Measurements from ENCODE around the gene MYEOV. TPM values are rescaled to one million over a fixed set of nuclear protein-coding genes. Genes with fewer than 3 reads are reported as not detected.
A peak's percentile ranks its signal among the peaks of the same experiment; 100 is the strongest.

The MYEOV gene
- total RNA-seq, 2 donors from 2014 or later: 0.12 TPM; not detected in 1

DNA sequence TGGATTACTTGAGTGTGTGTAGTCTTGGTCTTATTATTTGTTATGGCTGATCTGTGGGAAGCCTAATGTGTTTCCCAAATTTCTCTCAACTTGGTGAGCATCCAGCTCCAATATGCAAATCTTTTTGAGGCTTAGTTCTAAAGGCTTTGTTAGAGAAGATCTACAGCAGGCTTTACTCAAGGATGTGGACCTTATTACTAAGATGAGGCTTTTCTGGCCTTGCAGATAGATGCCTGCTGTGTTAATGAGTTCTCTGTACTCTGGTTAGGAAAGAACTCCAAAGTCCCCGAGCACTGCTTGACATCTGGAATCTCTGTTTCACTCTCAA, 24.1 kb downstream of the MYEOV start:
- peaks cover 0 to 13% of the 10 kb centered on the region in 2 donors for H3K9me3 ChIP-seq
- H3K4me3 ChIP-seq: no peak overlapping the region
- H3K27me3 ChIP-seq: no peaks in the 10 kb centered on the region
- H3K36me3 ChIP-seq: no peaks in the 10 kb centered on the region
- DNase-seq (ENCODE audit: low spot score): no peak
- TF ChIP-seq, protein P1, sequence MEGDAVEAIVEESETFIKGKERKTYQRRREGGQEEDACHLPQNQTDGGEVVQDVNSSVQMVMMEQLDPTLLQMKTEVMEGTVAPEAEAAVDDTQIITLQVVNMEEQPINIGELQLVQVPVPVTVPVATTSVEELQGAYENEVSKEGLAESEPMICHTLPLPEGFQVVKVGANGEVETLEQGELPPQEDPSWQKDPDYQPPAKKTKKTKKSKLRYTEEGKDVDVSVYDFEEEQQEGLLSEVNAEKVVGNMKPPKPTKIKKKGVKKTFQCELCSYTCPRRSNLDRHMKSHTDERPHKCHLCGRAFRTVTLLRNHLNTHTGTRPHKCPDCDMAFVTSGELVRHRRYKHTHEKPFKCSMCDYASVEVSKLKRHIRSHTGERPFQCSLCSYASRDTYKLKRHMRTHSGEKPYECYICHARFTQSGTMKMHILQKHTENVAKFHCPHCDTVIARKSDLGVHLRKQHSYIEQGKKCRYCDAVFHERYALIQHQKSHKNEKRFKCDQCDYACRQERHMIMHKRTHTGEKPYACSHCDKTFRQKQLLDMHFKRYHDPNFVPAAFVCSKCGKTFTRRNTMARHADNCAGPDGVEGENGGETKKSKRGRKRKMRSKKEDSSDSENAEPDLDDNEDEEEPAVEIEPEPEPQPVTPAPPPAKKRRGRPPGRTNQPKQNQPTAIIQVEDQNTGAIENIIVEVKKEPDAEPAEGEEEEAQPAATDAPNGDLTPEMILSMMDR (IDR thresholded peaks at IDR 0.05): no peak
- H3K4me1 ChIP-seq: peaks cover 0 to 4% of the 10 kb centered on the region in 2 donors
- peak overlapping the region in 1 of 2 donors; percentile 42 for H3K27ac ChIP-seq

DNA sequence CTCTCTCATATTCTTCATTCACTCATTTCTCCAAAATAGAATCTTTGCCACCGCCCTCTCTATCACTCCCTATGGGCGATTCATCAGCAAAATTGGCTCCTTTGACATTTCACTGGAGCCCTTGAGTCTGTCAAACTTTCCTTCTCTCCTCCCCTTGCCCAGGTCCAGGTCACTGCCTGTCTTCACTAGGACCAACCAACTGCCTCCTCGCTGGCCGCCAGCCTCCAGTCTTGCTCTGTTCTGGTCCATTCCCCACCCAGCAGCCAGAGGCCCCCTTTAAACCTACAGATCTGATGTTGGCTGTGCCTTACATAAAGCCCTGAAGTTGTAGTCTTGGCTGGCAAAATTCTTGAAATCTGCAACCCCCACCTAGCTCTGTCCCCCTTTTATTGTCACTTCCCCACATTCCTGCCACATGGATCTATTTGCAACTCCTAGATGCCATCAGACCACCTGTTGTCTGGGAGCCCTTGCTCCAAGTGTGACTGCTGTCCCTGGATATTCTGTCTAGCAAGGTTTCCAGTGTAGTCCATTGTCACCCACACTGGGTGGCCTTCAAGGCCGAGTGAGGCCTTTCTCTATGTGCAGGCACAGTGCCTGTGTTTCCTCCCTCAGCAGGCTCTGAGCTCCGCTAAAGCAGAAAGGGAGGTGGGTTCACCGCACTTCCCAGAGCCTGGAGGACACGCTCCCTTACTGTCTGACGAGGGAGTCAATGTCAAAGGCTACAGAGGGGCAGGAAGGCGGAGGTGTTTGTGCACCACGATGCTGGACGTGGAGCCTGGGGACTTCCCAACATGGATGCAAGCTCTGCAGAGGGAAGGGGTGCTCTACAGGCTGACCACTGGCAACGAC, 25.5 kb downstream of the MYEOV start:
- Histone ChIP-seq H3K36me3 (no peaks in the 10 kb centered on the region), H3K27me3 (no peaks in the 10 kb centered on the region), H3K27ac (no peak overlapping the region), H3K4me1 (no peaks in the 10 kb centered on the region), H3K9me3 (peaks cover 0 to 13% of the 10 kb centered on the region in 2 donors), H3K4me3 (no peak overlapping the region)
- DNase-seq (ENCODE audit: low spot score): no peak
- TF ChIP-seq, protein P1 (IDR thresholded peaks at IDR 0.05): no peak

DNA sequence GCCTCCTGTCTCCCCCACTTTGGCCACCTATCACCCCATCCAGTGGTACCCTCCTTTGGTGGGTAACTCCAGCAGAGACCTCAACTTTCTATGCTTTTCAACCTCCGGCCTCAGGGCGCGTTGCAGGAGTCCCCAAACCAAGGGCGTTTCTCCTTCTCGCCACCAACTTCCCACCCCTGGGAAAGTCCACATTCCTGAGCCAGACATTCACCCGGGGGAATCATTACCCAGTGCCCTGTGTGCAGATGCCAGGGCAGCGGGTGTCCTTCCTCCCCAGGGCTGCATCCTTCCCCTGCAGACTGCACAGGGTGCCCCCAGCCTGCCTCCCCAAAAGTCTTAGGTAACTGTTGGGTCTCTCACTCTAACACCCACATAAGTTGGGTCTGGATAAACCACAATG, 26.4 kb downstream of the MYEOV start:
- H3K4me1 ChIP-seq: no peaks in the 10 kb centered on the region
- DNase-seq (ENCODE audit: low spot score): no peak
- no peak overlapping the region for H3K4me3 ChIP-seq
- H3K27me3 ChIP-seq: no peaks in the 10 kb centered on the region
- H3K36me3 ChIP-seq: no peaks in the 10 kb centered on the region
- TF ChIP-seq, protein P1 (IDR thresholded peaks at IDR 0.05): no peak
- no peak overlapping the region for H3K27ac ChIP-seq
- peaks cover 0 to 13% of the 10 kb centered on the region in 2 donors for H3K9me3 ChIP-seq

DNA sequence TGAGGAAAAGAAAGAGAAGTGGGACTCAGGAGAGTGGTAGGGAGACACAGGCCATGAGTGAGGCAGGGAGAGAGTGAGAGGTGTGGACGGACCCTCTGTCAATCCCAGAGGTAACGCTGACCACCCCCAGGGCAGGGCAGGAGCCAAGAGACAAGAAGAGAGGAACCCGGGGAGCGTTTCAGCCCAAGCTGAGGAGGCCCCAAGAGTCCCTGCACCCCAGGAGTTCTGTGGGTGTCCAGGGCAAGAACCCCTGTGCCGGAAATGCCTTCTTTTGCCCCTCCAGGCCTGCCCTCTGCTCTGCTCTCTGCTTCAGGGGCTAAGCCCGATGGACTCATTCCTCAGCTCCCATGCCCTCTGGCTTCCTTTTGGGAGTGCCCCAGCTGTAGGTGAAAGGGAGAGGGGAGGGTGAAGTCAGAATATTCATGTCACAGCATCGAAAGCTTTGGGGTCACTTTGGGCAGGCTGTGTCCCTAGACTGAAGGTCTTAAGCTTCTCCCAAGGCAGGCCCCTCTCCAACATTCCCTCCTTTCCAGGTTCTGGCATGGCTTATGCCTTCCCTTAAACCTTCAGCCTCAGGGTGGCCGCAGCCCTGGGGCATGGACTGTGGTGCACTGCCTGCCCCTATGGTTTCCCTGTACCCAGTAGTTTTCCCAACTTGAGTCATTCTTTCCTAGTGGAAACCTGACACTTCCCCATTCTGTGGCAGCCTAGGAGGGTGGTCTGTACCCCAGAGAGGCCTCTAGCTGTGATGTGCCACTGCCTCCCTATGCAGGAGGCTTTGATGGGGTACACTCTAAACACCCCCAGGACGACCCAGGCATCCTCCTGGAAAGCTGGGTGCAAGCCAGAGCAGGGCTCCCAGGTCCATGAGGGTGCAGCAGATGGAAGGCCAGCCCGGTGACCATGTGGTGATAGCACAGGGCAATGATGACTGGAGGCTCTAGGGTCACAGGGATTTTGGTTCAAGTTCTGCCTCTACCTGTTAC, 27.1 kb downstream of the MYEOV start:
- no peak overlapping the region for H3K27ac ChIP-seq
- TF ChIP-seq, protein P1 (IDR thresholded peaks at IDR 0.05): no peak
- no peaks in the 10 kb centered on the region for H3K27me3 ChIP-seq
- no peak for DNase-seq (ENCODE audit: low spot score)
- H3K4me1 ChIP-seq: no peaks in the 10 kb centered on the region
- H3K4me3 ChIP-seq: no peak overlapping the region
- no peaks in the 10 kb centered on the region for H3K36me3 ChIP-seq
- peaks cover 0 to 13% of the 10 kb centered on the region in 2 donors for H3K9me3 ChIP-seq

DNA sequence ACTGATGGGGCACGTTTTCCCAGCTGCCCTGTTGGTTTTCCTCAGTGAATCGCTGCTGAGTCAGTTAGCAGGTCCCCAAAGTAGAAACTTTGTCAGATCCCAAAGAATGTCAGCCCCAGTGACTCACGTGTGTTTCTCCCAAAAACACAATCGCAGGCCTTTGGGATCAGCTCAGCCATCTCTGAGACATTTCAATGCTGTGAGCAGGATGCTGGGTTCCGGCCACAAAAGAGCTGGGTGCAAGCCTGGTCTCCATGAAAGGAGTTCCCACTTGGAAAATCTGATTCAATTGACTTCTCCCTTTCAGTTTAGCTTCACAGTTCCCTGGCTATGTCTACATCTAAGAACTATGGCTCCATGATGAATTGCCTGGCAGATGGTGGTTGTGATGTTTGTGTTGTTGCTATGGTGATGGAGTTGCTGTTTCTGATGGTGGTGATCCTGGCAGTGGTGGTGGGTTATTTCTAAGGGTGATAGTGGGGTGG, 28.0 kb downstream of the MYEOV start:
- H3K9me3 ChIP-seq: peaks cover 0 to 13% of the 10 kb centered on the region in 2 donors
- TF ChIP-seq, protein P1 (IDR thresholded peaks at IDR 0.05): no peak
- no peak for DNase-seq (ENCODE audit: low spot score)
- H3K36me3 ChIP-seq: no peaks in the 10 kb centered on the region
- H3K27ac ChIP-seq: no peak overlapping the region
- H3K4me3 ChIP-seq: no peak overlapping the region
- no peaks in the 10 kb centered on the region for H3K27me3 ChIP-seq
- H3K4me1 ChIP-seq: no peaks in the 10 kb centered on the region
